AG04449 (cell line): ENCODE data around the gene SERPIND1.

Experiments
- CTCF ChIA-PET: fragments of 350-600 bp; formaldehyde crosslinking; extraction: SDS; loops from one replicate; lab custom pipeline; 2021; ENCODE audit warnings: antibody characterized with exemption; lab: Yijun Ruan, JAX
- POLR2A ChIA-PET: fragments of 400-600, 350-600 bp; formaldehyde crosslinking; extraction: SDS; loops from one replicate; lab custom pipeline; 2020; ENCODE audit warnings: antibody characterized with exemption, inconsistent platforms; lab: Yijun Ruan, JAX
- DNase-seq: peaks from one replicate; pipeline ENCODE4 v3.0.0-alpha.2; 2010; ENCODE audit warnings: low read depth, low spot score
- H3K4me3 ChIP-seq: 2 replicates; pipeline ENCODE4 v1.5.1; 2011; ENCODE audit warnings: low read depth, mild to moderate bottlenecking, control low read depth, low read length
- CTCF ChIP-seq: IDR thresholded peaks from one replicate; pipeline ENCODE4 v1.5.1; 2011; ENCODE audit warnings: mild to moderate bottlenecking, moderate library complexity, low read length, control low read depth, inconsistent platforms; ENCODE audit not compliant: insufficient read depth; ENCODE audit errors: missing control alignments

Gene SERPIND1

GRCh38 chr22:20799449-20799848 is 25.5 kb downstream of the SERPIND1 start:
- no peak for TF ChIP-seq CTCF
- POLR2A ChIA-PET: no interaction called here
- CTCF ChIA-PET: interaction anchor here (0.9 to 1.3 kb wide), 2 partner anchors 15 to 86 kb away, joined by 4 to 5 read pairs; no protein-coding TSS in a partner anchor
- no peak for DNase-seq
- no peak overlapping the region for H3K4me3 ChIP-seq

- TF ChIP-seq CTCF: no peak
- CTCF ChIA-PET: interaction anchor here (1.0 to 3.3 kb wide), 3 partner anchors 9 to 18 kb away, joined by 3 to 16 read pairs (median 12); no protein-coding TSS in a partner anchor
- no peak overlapping the region for H3K4me3 ChIP-seq
- POLR2A ChIA-PET: no interaction called here
- DNase-seq: no peak
Measured at GRCh38 chr22:20802452-20802851, 28.5 kb downstream of the SERPIND1 start.

GRCh38 chr22:20802922-20803553 is 29.1 kb downstream of the SERPIND1 start:
- no peak overlapping the region for H3K4me3 ChIP-seq
- TF ChIP-seq CTCF: no peak
- ChIA-PET CTCF (interaction anchor here (1.2 to 3.3 kb wide), 4 partner anchors 10 to 19 kb away, joined by 5 to 16 read pairs (median 9); no protein-coding TSS in a partner anchor), POLR2A (no interaction called here)
- no peak for DNase-seq

GRCh38 chr22:20803696-20804324 is 29.9 kb downstream of the SERPIND1 start:
- no peak overlapping the region for H3K4me3 ChIP-seq
- no peak for DNase-seq
- TF ChIP-seq CTCF: peak; percentile 76
- CTCF ChIA-PET: interaction anchor here (0.6 to 3.3 kb wide), 16 partner anchors 8 to 117 kb away, joined by 3 to 16 read pairs (median 5); no protein-coding TSS in a partner anchor
- POLR2A ChIA-PET: no interaction called here

- POLR2A ChIA-PET: no interaction called here
- CTCF ChIA-PET: interaction anchor here (0.6 to 3.3 kb wide), 13 partner anchors 9 to 116 kb away, joined by 3 to 16 read pairs (median 5); no protein-coding TSS in a partner anchor
- H3K4me3 ChIP-seq: no peak overlapping the region
- TF ChIP-seq CTCF: no peak
- no peak for DNase-seq
Measured at GRCh38 chr22:20804650-20805049, 30.7 kb downstream of the SERPIND1 start.

GRCh38 chr22:20805972-20806471 is 32.1 kb downstream of the SERPIND1 start:
- no peak for DNase-seq
- no peak for TF ChIP-seq CTCF
- POLR2A ChIA-PET: no interaction called here
- CTCF ChIA-PET: interaction anchor here (0.6 to 2.5 kb wide), 5 partner anchors 12 to 176 kb away, joined by 3 to 11 read pairs (median 4); partner anchors contain the start of genes CRKL and LZTR1
- H3K4me3 ChIP-seq: no peak overlapping the region
